GM12878 (cell line): ENCODE data around the gene EIF2D. TPM values are rescaled to one million over a fixed set of nuclear protein-coding genes. Genes with fewer than 3 reads are reported as not detected.
A peak's percentile ranks its signal among the peaks of the same experiment; 100 is the strongest.

ENCODE experiments used
- ATAC-seq: fragments of 200-7000 bp; cut with Tn5 transposase; 3 replicates; pipeline ENCODE4 v1.9.1; 2020; ENCODE audit warnings: mild to moderate bottlenecking, moderate library complexity
- BruUV-seq: library from RNA; stranded (reverse); fragments of 400-500 nt; replicated peaks from 2 replicates; lab custom pipeline; 2021; lab: Mats Ljungman, UMichigan
- CTCF ChIA-PET: fragments of 300-600 bp; sonication (Branson Sonifier 250); formaldehyde crosslinking; extraction: SDS; loops from one replicate; lab custom pipeline; 2021; ENCODE audit warnings: inconsistent platforms; lab: Yijun Ruan, JAX
- POLR2A ChIA-PET: fragments of 350-600 bp; formaldehyde crosslinking; extraction: SDS; loops from one replicate; lab custom pipeline; 2021; ENCODE audit warnings: inconsistent platforms; lab: Charles Lee
- RAD21 ChIA-PET: fragments of 300-600 bp; sonication (Branson Sonifier 250); formaldehyde crosslinking; loops from one replicate; lab custom pipeline; 2023; ENCODE audit warnings: antibody characterized with exemption; ENCODE audit not compliant: unreplicated experiment; lab: Charles Lee
- SMC1A ChIA-PET: fragments of 300-600 bp; sonication (Branson Sonifier 250); formaldehyde crosslinking; loops from one replicate; lab custom pipeline; 2023; ENCODE audit not compliant: unreplicated experiment, uncharacterized antibody; lab: Charles Lee
- DNase-seq: peaks from one replicate; pipeline ENCODE4 v3.0.0-alpha.2; 2011; ENCODE audit warnings: low read depth, low spot score
- FAIRE-seq: peaks from 3 replicates; lab custom pipeline; 2011; peaks lifted over from hg19 to GRCh38; lab: Jason Lieb, UNC
- H2AFZ ChIP-seq: 2 replicates; pipeline ENCODE4 v1.6.0; 2011; ENCODE audit warnings: low read depth, low read length, control low read depth; ENCODE audit not compliant: control insufficient read depth
- H3K27ac ChIP-seq: 2 replicates; pipeline ENCODE4 v1.5.1; 2011; ENCODE audit warnings: control low read depth; ENCODE audit not compliant: control insufficient read depth, insufficient read depth
- H3K27me3 ChIP-seq, 2 experiments: replicated peaks in 1 of 2; 2 replicates each; pipeline versions ENCODE4 v1.6.0 to v1.6.1; 2011; ENCODE audit warnings: low read length in 1 of 2; ENCODE audit not compliant: control insufficient read depth in 2 of 2, insufficient read depth in 2 of 2
- H3K36me3 ChIP-seq, 2 experiments: 2 replicates each; pipeline ENCODE4 v1.5.1; 2011; ENCODE audit warnings: low read length in 1 of 2; ENCODE audit not compliant: control insufficient read depth in 2 of 2, insufficient read depth in 2 of 2
- H3K4me1 ChIP-seq: 2 replicates; pipeline ENCODE4 v1.6.1; 2011; ENCODE audit warnings: mild to moderate bottlenecking, low read length, moderate library complexity, mixed read lengths; ENCODE audit not compliant: control insufficient read depth, insufficient read depth
- H3K4me2 ChIP-seq: 2 replicates; pipeline ENCODE4 v1.6.0; 2011; ENCODE audit warnings: control low read depth; ENCODE audit not compliant: control insufficient read depth, insufficient read depth
- H3K4me3 ChIP-seq: fragments of 200-600 bp; sonication (generic); 2 replicates; pipeline ENCODE4 v1.5.1; 2016
- H3K79me2 ChIP-seq: 2 replicates; pipeline ENCODE4 v1.6.0; 2011; ENCODE audit warnings: low read length; ENCODE audit not compliant: control insufficient read depth, insufficient read depth
- H3K9ac ChIP-seq: 2 replicates; pipeline ENCODE4 v1.8.0; 2011; ENCODE audit warnings: low read length, control low read depth, mixed read lengths; ENCODE audit not compliant: control insufficient read depth, insufficient read depth
- H3K9me3 ChIP-seq: replicated peaks from 3 replicates; pipeline ENCODE4 v1.5.1; 2011; ENCODE audit warnings: mild to moderate bottlenecking, low read length; ENCODE audit not compliant: control insufficient read depth, insufficient read depth
- H4K20me1 ChIP-seq: 2 replicates; pipeline ENCODE4 v1.6.0; 2011; ENCODE audit not compliant: control insufficient read depth, insufficient read depth
- BCL11A ChIP-seq: IDR thresholded peaks from 2 replicates; pipeline ENCODE4 v1.6.1; 2011; ENCODE audit warnings: low read depth, low read length
- CBX3 ChIP-seq: fragments of 200-600 bp; sonication (generic); IDR thresholded peaks from 2 replicates; pipeline ENCODE4 v1.6.1; 2016; ENCODE audit warnings: low read depth, borderline replicate concordance
- CREM ChIP-seq: IDR thresholded peaks from 2 replicates; pipeline ENCODE4 v1.6.1; 2014; ENCODE audit warnings: antibody characterized with exemption, low read depth
- EZH2 ChIP-seq: IDR thresholded peaks from 2 replicates; pipeline ENCODE4 v1.6.1; 2012; ENCODE audit warnings: low read depth, mild to moderate bottlenecking, control low read depth, inconsistent platforms, low read length, borderline replicate concordance; ENCODE audit not compliant: control insufficient read depth
- HDGF ChIP-seq: fragments of 450-650 bp; IDR thresholded peaks from 2 replicates; pipeline ENCODE4 v1.6.1; 2016; ENCODE audit warnings: antibody characterized with exemption
- IKZF2 ChIP-seq, 2 experiments: fragments of 450-650 bp; IDR thresholded peaks; 2 replicates each; pipeline ENCODE4 v1.6.1; 2017; ENCODE audit warnings: mild to moderate bottlenecking in 2 of 2, moderate library complexity in 2 of 2
- NFYB ChIP-seq: IDR thresholded peaks from 2 replicates; pipeline ENCODE4 v1.6.1; 2011; ENCODE audit warnings: low read depth, mild to moderate bottlenecking, low read length, improper control_type of control experiment, moderate library complexity; ENCODE audit not compliant: insufficient read depth
- NR2C1 ChIP-seq: fragments of 450-650 bp; IDR thresholded peaks from 2 replicates; pipeline ENCODE4 v1.6.1; 2017; ENCODE audit warnings: antibody characterized with exemption, mild to moderate bottlenecking, moderate library complexity
- NR2F1 ChIP-seq: fragments of 450-650 bp; conservative IDR thresholded peaks from 2 replicates; pipeline ENCODE4 v1.6.1; 2017; ENCODE audit warnings: mild to moderate bottlenecking
- PAX8 ChIP-seq: fragments of 450-650 bp; IDR thresholded peaks from 2 replicates; pipeline ENCODE4 v1.6.1; 2017; ENCODE audit warnings: mild to moderate bottlenecking, moderate library complexity
- RCOR1 ChIP-seq: conservative IDR thresholded peaks from 2 replicates; pipeline ENCODE4 v1.6.1; 2012; ENCODE audit warnings: low read depth, low read length, improper control_type of control experiment
- SMAD5 ChIP-seq: IDR thresholded peaks from 2 replicates; pipeline ENCODE4 v1.6.1; 2016; ENCODE audit warnings: antibody characterized with exemption, low read depth
- WRNIP1 ChIP-seq: IDR thresholded peaks from 2 replicates; pipeline ENCODE4 v1.6.1; 2011; ENCODE audit warnings: low read depth, low read length, improper control_type of control experiment, borderline replicate concordance
- ZNF217 ChIP-seq: fragments of 450-650 bp; IDR thresholded peaks from 2 replicates; pipeline ENCODE4 v1.6.1; 2017; ENCODE audit warnings: antibody characterized with exemption, mild to moderate bottlenecking
- ZNF384 ChIP-seq: IDR thresholded peaks from 2 replicates; pipeline ENCODE4 v1.6.1; 2012; ENCODE audit warnings: low read depth, mild to moderate bottlenecking, low read length, improper control_type of control experiment, borderline replicate concordance
- ZZZ3 ChIP-seq: IDR thresholded peaks from 2 replicates; pipeline ENCODE4 v1.6.1; 2011; ENCODE audit warnings: low read depth; ENCODE audit not compliant: control insufficient read depth, insufficient read length
- WGBS: methylation state at CpG from one replicate; pipeline ENCODE4 v1.1.6; 2016; ENCODE audit warnings: low lambda C conversion rate; ENCODE audit not compliant: insufficient replicate concordance, insufficient coverage; ENCODE audit errors: missing lambda C conversion rate; 5-methylcytosine and 5-hydroxymethylcytosine counted together
- in situ Hi-C: fragments of 300-500 bp; cut with MboI; formaldehyde crosslinking; loops from 9 replicates; pipeline ENCODE4 v1.14.3; 2018; ENCODE audit warnings: mixed read lengths
- intact Hi-C: fragments of 100-400 bp; cut with micrococcal nuclease; formaldehyde crosslinking; loops from one replicate; pipeline ENCODE4 v1.14.2; 2022; ENCODE audit not compliant: unreplicated experiment
- polyA plus RNA-seq, 11 experiments: library from polyadenylated mRNA; depleted of rRNA in 4 of 11; unstranded in 6 of 11; stranded (reverse) in 5 of 11; fragments of >200 nt; fragmentation: Nextera tagmentation in 4 of 11; fragmentation: Illumina TruSeq in 1 of 11; extraction: Ambion mirVana in 4 of 11; extraction: Trizol in 1 of 11; gene quantifications; 1 replicate in 1 of 11; 2 replicates in 10 of 11; pipeline versions ENCODE4 v1.2.1 to v1.2.3, GENCODE V29; 2011 to 2016; ENCODE audit warnings: inconsistent platforms in 2 of 11, missing spikeins in 2 of 11, low read depth in 1 of 11
- total RNA-seq, 4 experiments: library from RNA; depleted of rRNA in 3 of 4; stranded (reverse); fragments of >200 nt in 3 of 4; fragmentation: Illumina TruSeq in 1 of 4; extraction: Trizol in 1 of 4; gene quantifications; 2 replicates each; pipeline versions ENCODE4 v1.2.1 to v1.2.3, GENCODE V29; 2013 to 2021
- TF ChIP-seq, protein P1 (sequence below): IDR thresholded peaks from 2 replicates; pipeline ENCODE4 v1.6.1; 2012; ENCODE audit warnings: low read length, inconsistent platforms
- TF ChIP-seq, protein P2 (sequence below): fragments of 450-650 bp; IDR thresholded peaks from 2 replicates; pipeline ENCODE4 v1.6.1; 2014; ENCODE audit warnings: mild to moderate bottlenecking
- TF ChIP-seq, protein P3 (sequence below): fragments of 450-650 bp; formaldehyde crosslinking; IDR thresholded peaks from 2 replicates; pipeline ENCODE4 v1.5.0; 2022; ENCODE audit warnings: mild to moderate bottlenecking, missing genetic modification characterization
- TF ChIP-seq, protein P4 (sequence below): IDR thresholded peaks from 2 replicates; pipeline ENCODE4 v1.6.1; 2011; ENCODE audit warnings: low read depth, low read length, improper control_type of control experiment, borderline replicate concordance

The EIF2D gene
- total and polyA plus RNA-seq, 10 of the 15 experiments (the other 5 are each of a cell fraction or from before 2014, with no cell fraction given), result 65.2 to 133 (median 79.0) TPM

DNA sequence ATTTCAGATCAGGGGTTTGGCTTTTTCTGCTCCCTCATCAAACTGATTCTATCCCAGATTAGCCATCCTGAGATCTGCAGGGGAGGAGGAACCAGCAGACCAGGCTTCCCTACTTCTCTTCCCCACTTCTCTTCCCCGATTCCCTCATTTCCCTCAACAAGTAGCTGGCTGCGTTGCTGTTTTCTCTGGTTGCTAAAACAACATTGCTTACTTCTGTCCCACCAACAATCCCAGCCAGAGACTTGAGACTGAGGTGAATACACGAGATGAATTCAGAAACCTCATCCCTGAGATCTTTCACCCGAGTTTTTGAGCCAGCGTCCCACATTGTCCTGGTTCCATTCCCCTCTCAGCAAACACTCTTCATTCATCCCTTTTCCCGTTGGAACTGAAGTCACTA lies 45.5 kb upstream of the EIF2D start:
- CTCF ChIA-PET, result interaction anchor here (0.6 to 28.3 kb wide), 36 partner anchors 10 to 334 kb away, joined by 3 to 1150 read pairs (median 4); partner anchors contain the start of genes DYRK3, EIF2D, MAPKAPK2 and RASSF5
- no peak overlapping the region; the same call in 1 of the 2 replicates for H2AFZ ChIP-seq
- SMC1A ChIA-PET, result interaction anchor here (0.8 to 14.7 kb wide), 12 partner anchors 10 to 325 kb away, joined by 3 to 301 read pairs (median 4); partner anchors contain the start of genes DYRK3 and IKBKE
- no peaks in the 10 kb centered on the region for H3K79me2 ChIP-seq
- H3K4me3 ChIP-seq, result no peak overlapping the region
- POLR2A ChIA-PET, result interaction anchor here (0.8 to 1.7 kb wide), 4 partner anchors 10 to 162 kb away, joined by 3 to 4 read pairs (median 4); no protein-coding TSS in a partner anchor
- H3K9ac ChIP-seq, result no peak overlapping the region
- H4K20me1 ChIP-seq, result no peaks in the 10 kb centered on the region
- peaks cover 6% of the 10 kb centered on the region for H3K4me1 ChIP-seq
- RAD21 ChIA-PET, result interaction anchor here (0.7 to 5.3 kb wide), 15 partner anchors 10 to 152 kb away, joined by 3 to 42 read pairs (median 4); partner anchors contain the start of genes DYRK3 and MAPKAPK2
- DNase-seq, result no peak
- no peaks in the 10 kb centered on the region for H3K36me3 ChIP-seq
- no peak for ATAC-seq
- no peaks in the 10 kb centered on the region for H3K27me3 ChIP-seq
- peak overlapping the region; percentile 58 for H3K4me2 ChIP-seq
- intact Hi-C loops (no loop called here), in situ Hi-C loops (no loop called here)
- H3K27ac ChIP-seq, result no peak overlapping the region
- 22% methylated on average over 6 of the region's 6 CpGs for WGBS
- no peaks in the 10 kb centered on the region for H3K9me3 ChIP-seq
- FAIRE-seq, result no peak
- TF ChIP-seq ZZZ3, result no peak
- no peak for TF ChIP-seq ZNF217
- TF ChIP-seq, protein P1, sequence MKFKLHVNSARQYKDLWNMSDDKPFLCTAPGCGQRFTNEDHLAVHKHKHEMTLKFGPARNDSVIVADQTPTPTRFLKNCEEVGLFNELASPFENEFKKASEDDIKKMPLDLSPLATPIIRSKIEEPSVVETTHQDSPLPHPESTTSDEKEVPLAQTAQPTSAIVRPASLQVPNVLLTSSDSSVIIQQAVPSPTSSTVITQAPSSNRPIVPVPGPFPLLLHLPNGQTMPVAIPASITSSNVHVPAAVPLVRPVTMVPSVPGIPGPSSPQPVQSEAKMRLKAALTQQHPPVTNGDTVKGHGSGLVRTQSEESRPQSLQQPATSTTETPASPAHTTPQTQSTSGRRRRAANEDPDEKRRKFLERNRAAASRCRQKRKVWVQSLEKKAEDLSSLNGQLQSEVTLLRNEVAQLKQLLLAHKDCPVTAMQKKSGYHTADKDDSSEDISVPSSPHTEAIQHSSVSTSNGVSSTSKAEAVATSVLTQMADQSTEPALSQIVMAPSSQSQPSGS, result no peak
- no peak for TF ChIP-seq CBX3
- no peak for TF ChIP-seq ZNF384
- TF ChIP-seq NFYB, result no peak
- no peak for TF ChIP-seq NR2C1
- TF ChIP-seq EZH2, result no peak
- no peak for TF ChIP-seq PAX8
- TF ChIP-seq WRNIP1, result no peak
- no peak for TF ChIP-seq SMAD5
- no peak for TF ChIP-seq HDGF
- TF ChIP-seq, protein P2, sequence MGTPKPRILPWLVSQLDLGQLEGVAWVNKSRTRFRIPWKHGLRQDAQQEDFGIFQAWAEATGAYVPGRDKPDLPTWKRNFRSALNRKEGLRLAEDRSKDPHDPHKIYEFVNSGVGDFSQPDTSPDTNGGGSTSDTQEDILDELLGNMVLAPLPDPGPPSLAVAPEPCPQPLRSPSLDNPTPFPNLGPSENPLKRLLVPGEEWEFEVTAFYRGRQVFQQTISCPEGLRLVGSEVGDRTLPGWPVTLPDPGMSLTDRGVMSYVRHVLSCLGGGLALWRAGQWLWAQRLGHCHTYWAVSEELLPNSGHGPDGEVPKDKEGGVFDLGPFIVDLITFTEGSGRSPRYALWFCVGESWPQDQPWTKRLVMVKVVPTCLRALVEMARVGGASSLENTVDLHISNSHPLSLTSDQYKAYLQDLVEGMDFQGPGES, result no peak
- TF ChIP-seq CREM, result no peak
- TF ChIP-seq IKZF2 (IDR thresholded peaks at IDR 0.05), result no peak
- TF ChIP-seq, protein P3, sequence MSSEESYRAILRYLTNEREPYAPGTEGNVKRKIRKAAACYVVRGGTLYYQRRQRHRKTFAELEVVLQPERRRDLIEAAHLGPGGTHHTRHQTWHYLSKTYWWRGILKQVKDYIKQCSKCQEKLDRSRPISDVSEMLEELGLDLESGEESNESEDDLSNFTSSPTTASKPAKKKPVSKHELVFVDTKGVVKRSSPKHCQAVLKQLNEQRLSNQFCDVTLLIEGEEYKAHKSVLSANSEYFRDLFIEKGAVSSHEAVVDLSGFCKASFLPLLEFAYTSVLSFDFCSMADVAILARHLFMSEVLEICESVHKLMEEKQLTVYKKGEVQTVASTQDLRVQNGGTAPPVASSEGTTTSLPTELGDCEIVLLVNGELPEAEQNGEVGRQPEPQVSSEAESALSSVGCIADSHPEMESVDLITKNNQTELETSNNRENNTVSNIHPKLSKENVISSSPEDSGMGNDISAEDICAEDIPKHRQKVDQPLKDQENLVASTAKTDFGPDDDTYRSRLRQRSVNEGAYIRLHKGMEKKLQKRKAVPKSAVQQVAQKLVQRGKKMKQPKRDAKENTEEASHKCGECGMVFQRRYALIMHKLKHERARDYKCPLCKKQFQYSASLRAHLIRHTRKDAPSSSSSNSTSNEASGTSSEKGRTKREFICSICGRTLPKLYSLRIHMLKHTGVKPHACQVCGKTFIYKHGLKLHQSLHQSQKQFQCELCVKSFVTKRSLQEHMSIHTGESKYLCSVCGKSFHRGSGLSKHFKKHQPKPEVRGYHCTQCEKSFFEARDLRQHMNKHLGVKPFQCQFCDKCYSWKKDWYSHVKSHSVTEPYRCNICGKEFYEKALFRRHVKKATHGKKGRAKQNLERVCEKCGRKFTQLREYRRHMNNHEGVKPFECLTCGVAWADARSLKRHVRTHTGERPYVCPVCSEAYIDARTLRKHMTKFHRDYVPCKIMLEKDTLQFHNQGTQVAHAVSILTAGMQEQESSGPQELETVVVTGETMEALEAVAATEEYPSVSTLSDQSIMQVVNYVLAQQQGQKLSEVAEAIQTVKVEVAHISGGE (CRISPR knock-in tag), result no peak
- TF ChIP-seq BCL11A, result no peak
- TF ChIP-seq RCOR1, result no peak
- TF ChIP-seq, protein P4, sequence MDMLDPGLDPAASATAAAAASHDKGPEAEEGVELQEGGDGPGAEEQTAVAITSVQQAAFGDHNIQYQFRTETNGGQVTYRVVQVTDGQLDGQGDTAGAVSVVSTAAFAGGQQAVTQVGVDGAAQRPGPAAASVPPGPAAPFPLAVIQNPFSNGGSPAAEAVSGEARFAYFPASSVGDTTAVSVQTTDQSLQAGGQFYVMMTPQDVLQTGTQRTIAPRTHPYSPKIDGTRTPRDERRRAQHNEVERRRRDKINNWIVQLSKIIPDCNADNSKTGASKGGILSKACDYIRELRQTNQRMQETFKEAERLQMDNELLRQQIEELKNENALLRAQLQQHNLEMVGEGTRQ, result no peak
- TF ChIP-seq NR2F1, result no peak
- no TSS peak for BruUV-seq
